HG02623 (cell line): ENCODE measurements around the gene RHOV.

Source experiments
- ATAC-seq: cut with Tn5 transposase; IDR thresholded peaks from one replicate; pipeline ENCODE4 v1.9.1; 2021; ENCODE audit warnings: moderate library complexity; ENCODE audit not compliant: unreplicated experiment

The RHOV gene

DNA sequence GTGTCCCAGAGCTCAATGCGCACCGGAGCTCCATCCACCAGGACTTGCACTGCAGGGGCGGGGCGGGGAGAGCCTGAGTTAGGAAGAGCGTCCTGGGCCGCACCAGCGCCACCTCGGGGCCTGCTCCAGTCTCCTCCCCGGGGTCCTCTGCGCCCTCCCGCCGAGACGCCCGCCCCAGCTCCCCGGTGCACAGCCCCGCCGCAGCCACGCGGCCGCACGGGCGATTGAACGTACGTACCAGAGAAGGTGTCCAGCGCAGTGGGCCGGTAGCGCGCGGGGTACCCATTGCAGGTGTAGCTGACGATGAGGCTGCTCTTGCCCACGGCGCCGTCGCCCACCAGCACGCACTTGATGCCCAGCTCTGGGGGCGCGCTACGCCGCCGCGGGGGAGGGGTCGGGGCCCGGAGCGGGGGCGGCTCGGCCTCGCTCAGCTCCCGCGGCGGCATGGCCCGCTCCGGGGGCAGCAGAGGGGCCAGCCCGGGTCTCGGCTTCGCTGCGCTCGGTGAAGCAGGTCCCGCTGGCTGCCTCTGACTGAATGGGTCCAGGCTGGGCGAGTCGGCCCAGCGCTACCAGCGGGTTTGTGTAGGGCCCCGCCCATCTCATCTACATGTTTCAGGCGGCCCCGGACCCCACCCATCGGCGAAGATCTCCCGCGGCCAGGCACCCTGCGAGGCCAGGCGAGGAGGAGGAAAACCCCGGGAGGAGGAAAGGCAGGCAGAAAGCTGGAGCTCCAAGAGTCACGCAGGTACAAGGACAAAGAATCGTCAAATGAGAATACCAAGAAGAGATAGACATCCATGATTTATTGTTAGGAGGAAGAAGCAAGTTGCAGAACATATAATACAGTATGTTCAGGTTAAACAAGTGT lies at the start of gene RHOV:
Gene RHOV (minus strand): TSS at position 541 of the 868 bp plus-strand sequence. CDS start 95 bp downstream, at position 446.
- no peak for ATAC-seq

GRCh38 chr15:40923551-40923950 lies 49.5 kb upstream of the RHOV start:
- no peak for ATAC-seq

- ATAC-seq = no peak
Measured at GRCh38 chr15:40922608-40923005, 48.6 kb upstream of the RHOV start.

DNA sequence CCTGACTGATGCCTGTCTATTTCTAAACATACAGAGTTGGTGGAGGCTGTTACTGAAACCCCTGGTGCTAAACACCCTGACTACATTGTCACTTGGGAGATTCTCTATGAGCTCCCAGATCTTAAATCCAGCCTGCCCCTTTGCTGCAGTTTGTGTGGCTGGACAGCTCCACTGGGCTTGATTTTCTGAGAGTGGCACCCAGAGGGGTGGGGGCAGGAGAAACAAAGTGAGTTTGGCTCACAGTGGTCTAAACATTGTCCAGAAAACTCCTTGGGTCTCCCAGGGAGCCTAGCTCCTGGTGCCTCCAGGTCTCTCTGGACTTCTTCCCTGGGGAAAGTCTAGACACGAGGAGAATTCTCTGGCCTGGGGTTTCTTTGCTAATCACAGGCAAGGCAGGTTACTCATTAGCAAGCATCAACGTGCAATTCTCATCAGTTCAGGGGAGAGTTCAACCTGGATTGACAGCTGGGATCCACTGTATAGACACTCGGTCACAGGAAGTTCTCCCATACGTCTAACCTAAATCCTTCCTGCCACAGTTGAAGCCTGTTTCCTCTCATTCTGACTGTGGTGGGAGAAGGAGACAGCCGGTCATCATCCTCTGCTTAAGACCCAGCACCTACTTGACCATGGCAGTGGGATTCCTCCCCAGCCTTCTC lies 48.0 kb upstream of the RHOV start:
- no peak for ATAC-seq

DNA sequence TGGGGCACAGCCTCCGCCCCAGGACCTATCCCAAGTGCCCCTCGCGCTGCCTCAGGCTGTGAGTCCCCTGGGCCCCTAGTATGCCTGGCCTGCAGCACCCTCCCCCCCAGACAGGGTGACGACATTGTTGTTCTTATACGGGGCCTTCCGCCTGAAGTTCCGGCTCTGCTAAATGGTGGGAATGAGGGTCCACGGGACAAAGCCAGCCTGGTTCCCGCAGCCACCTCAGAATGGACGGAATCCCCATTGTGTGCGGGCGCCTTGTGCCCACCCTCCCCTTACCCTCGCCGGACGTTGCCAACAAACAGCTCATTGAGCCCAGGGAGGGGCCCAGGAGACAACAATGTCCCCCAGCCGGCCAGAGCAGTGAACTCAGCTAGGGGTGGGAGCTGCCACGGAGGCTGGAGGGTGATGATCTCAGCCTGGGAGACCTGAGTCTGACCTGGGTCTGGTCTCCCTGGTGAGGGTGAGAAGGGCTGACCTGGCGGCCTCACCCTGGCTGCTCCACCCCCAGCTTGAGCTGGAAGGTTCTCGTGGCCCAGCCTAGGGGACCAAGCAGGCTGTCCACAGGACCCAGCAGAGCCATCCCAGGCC lies 44.9 kb upstream of the RHOV start:
- no peak for ATAC-seq

- ATAC-seq = no peak
Measured at GRCh38 chr15:40918146-40918798, 44.2 kb upstream of the RHOV start.

DNA sequence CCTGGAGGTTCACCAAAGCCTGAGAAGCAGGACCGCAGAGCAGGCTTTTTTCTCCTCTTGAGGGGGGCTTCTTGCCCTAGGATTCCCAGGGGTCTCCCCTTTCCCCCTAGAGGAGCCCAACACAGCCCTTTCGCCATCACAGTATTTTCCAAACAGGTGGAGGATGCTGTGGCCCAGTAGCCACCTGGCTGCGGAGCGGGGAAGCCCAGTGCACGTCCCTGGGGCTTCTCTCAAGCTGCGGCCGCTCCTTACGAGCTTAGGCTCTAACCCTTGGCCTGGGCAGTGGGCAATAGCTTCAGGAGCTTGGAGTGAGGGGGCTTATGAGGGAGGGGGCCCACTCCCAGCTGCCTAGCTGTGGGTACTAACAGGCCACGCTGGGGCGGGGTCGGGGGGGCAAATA lies 43.6 kb upstream of the RHOV start:
- no peak for ATAC-seq

DNA sequence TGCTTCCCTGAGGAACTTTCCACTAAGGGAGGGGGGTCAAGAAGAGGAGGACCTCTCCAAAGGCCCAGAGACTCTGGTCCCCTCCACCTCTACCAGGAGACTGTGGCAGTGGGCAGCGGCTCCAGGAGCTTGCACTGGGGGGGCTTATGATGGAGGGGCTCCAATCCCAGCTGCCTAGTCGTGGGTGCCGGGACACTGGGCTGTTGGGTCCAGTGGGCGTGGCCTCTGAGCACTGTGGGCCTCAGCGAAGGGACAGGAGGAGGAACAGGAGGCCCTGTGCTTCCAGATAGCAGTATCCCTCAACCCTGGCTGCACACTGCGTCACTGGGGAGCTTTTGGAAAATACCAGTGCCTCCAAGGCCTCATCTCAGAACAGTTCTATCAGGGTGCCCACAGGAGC lies 41.6 kb upstream of the RHOV start:
- no peak for ATAC-seq

GRCh38 chr15:40915116-40915661 lies 41.2 kb upstream of the RHOV start:
- no peak for ATAC-seq

DNA sequence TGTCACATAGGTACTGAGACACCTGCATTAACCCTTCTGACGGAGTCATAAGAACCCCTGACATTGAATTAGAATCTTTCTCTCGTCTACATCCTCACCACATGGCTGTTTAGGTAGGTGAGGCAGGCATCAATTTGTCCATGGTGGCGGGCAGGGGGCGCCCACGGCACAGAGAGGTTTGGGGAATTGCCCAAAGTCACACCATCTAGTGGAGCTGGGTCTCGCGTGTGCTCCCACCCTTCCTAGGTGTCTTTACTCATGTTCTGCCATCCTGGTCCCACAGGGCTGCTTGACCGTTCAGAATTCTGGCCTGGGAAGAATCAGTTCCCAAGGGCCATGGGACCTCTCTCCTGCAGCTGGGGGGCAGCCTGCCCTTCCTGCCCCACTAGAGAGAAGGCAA lies 40.5 kb upstream of the RHOV start:
- no peak for ATAC-seq

GRCh38 chr15:40914013-40914412 lies 40.0 kb upstream of the RHOV start:
- no peak for ATAC-seq

GRCh38 chr15:40912478-40912877 lies 38.4 kb upstream of the RHOV start:
- ATAC-seq = no peak

DNA sequence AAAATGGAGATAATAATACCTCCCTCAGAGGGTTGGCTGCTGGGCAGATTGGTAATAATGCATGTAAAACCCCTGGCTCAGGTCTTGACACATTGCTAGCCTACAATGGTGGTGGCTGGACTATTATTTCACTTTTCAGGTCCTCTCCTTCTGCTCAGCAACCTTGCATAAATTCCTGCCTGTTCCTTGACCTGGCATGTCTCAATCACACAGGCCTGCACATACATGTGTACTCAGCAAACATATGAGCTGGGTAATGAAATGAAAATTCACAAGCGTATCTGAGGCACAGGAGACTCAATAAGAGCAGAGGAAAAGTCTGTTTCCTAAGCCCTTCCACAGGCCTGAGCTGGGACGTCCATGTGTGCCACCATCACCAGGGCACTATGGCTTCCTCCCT lies 37.7 kb upstream of the RHOV start:
- ATAC-seq = no peak

DNA sequence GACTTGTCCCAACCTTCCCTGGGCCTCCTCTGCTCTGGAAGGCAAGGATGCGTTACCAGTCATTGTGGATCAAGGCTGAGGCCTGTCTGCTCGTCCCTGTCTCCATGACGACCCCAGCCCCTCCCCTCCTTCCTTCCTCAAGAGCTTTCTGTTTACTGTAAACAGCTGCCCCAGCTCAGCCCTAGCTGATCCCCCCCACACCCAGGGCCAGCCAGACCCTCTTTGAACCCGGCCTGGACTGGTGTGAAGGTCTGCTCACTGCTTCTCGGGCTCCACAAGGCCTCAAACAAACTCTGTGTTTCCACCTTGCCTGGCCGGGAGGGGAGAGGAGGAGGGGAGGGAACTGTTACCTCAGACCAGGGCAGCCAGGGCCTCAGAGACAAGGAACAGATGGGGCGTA lies 37.1 kb upstream of the RHOV start:
- no peak for ATAC-seq

DNA sequence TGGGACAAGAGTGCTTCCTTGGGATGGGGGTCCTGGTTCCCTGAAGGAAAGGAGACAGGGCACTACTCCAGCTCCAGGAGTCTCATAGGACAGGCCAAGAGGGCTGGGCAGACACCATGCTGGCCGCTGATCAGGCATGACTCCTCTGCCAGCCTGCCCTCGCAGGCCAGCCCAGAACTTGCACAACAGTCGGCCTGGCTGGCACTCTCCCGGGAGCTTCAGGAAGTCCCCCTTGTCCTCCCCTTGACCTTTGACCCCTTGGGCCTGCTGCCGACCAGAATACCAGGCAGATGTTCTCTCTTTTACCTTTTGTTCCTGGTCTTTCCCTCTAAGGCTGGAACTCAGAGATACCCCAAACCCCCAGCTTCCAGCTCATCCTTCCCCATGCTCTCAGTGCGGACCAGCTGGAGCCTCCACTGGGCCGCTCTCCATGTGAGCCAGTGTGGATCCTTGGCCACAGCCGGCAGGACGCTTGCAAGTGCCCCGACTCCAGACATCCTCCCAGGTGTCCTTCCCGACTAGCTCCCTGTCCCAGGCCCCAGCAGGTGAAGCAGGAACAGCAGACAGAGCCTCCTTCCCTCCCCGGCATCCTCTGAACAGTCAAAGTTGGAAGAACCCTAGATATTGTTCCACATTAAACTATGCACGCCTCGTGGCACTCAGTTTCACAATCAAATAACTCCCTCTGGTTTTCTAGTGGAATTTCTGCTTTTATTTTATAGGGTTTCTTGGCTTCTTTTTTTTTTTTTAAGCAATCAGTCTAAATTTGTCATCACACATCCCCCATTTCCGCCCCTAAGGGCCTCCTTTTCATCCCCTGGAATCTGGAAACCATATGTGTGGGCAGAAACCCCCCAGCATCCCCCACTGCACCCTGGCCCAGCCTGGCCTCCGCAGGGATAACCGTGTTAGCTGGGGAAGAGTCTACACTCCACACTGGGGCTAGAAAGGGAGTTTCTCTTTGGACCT lies 35.9 kb upstream of the RHOV start:
- no peak for ATAC-seq

GRCh38 chr15:40908095-40908494 lies 34.1 kb upstream of the RHOV start:
- ATAC-seq = no peak

GRCh38 chr15:40906991-40907802 lies 33.2 kb upstream of the RHOV start:
- no peak for ATAC-seq

GRCh38 chr15:40906091-40906990 lies 32.3 kb upstream of the RHOV start:
- ATAC-seq = peak; percentile 78
